ENCODE data around the gene KRI1. TPM values are rescaled to one million over a fixed set of nuclear protein-coding genes. Genes with fewer than 3 reads are reported as not detected.
A peak's percentile ranks its signal among the peaks of the same experiment; 100 is the strongest.
"Not testable (repeated sequence)": the region's sequence is repeated elsewhere in the genome, so short reads cannot be mapped to it uniquely, and the experiment has no call there.

The KRI1 gene
- total RNA-seq, 2 donors from 2014 or later = 33.9 to 43.7 TPM

GRCh38 chr19:10587022-10587838, 21.4 kb upstream of the KRI1 start, which contains the start of gene AP1M2:
Gene AP1M2 (minus strand): TSS chr19:10587312. CDS start chr19:10587231, 81 bp downstream.
- Mint-ChIP-seq H3K4me3 (no peak within 1 kb of the TSS), H3K4me1 (peaks cover 11% of the 10 kb centered on the region), H3K27ac (no peak within 1 kb of the TSS), H3K36me3 (ENCODE audit: low read depth) (no peaks in the 10 kb centered on the region), H3K27me3 (no peaks in the 10 kb centered on the region)
- ATAC-seq = no peak
- no peaks in the 10 kb centered on the region for H3K9me3 ChIP-seq (ENCODE audit: control insufficient read depth, low read length, poor library complexity, severe bottlenecking)
- DNase-seq = no peak

DNA sequence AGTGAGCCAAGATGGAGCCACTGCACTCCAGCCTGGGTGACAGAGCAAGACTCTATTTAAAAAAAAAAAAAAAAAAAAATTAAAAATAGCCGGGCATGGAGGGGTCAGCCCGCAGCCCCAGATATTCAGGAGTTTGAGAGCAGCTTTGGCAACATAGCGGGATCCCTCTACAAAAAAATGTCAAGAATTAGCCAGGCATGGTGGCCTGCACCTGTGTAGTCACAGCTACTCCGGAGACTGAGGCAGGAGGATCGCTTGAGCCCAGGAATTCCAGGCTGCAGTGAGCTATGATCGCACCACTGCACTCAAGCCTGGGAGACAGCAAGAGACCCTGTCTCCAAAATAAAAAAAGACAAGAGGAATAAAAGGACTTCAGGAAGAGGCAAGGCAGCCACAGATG, 20.6 kb upstream of the KRI1 start:
- H3K9me3 ChIP-seq (ENCODE audit: control insufficient read depth, low read length, poor library complexity, severe bottlenecking) = no peaks in the 10 kb centered on the region
- no peaks in the 10 kb centered on the region for H3K36me3 Mint-ChIP-seq (ENCODE audit: low read depth)
- H3K27me3 Mint-ChIP-seq = no peaks in the 10 kb centered on the region
- ATAC-seq (no peak), DNase-seq (no peak)
- no peak overlapping the region for H3K4me3 Mint-ChIP-seq
- peaks cover 11% of the 10 kb centered on the region for H3K4me1 Mint-ChIP-seq
- no peak overlapping the region for H3K27ac Mint-ChIP-seq

DNA sequence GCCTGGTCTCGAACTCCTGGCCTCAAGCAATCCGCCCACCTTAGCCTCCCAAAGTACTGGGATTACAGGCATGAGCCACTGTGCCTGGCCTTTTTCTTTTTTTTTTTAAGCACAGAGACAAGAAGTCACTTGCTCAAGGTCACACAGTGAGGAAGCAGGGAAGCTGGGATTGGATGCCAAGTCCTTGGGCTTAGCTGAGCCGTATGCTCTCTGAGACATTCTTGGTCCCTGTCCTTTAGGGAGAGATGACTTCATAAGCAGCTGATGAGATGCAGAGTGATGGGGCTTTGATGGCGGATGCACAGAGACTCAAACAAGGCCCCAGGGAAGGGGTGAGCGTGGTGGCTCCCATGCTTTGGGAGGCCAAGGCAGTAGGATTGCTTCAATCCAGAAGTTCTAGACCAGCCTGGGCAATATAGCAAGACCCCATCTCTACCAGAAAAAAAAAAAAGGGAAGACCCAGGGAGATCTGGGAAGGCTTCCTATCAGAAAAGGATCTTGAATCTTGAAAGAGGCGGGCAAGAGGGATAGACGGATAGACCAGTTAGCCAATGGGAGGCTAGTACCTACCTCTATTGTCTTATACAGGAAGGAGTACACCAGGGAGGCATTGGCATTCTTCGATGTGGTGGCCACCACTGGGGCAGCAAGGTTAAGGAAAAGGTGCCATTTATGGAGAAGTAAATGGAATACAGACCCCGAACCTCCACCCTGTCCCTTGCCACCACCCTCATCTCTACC, 17.4 kb upstream of the KRI1 start:
- DNase-seq (no peak), ATAC-seq (no peak)
- Mint-ChIP-seq H3K4me3 (no peak overlapping the region), H3K27ac (no peak overlapping the region), H3K27me3 (no peaks in the 10 kb centered on the region), H3K36me3 (ENCODE audit: low read depth) (no peaks in the 10 kb centered on the region), H3K4me1 (peaks cover 15% of the 10 kb centered on the region)
- no peaks in the 10 kb centered on the region for H3K9me3 ChIP-seq (ENCODE audit: control insufficient read depth, low read length, poor library complexity, severe bottlenecking)

- Mint-ChIP-seq H3K27me3 (no peaks in the 10 kb centered on the region), H3K36me3 (ENCODE audit: low read depth) (no peaks in the 10 kb centered on the region), H3K4me1 (peaks cover 15% of the 10 kb centered on the region), H3K4me3 (no peak overlapping the region), H3K27ac (no peak overlapping the region)
- H3K9me3 ChIP-seq (ENCODE audit: control insufficient read depth, low read length, poor library complexity, severe bottlenecking) = no peaks in the 10 kb centered on the region
- ATAC-seq (no peak), DNase-seq (no peak)
Measured at GRCh38 chr19:10582091-10582490, 16.3 kb upstream of the KRI1 start.

- ATAC-seq = peak; percentile 99
- Mint-ChIP-seq H3K27me3 (no peaks in the 10 kb centered on the region), H3K36me3 (ENCODE audit: low read depth) (no peaks in the 10 kb centered on the region), H3K27ac (peak overlapping the region; percentile 32), H3K4me3 (no peak overlapping the region), H3K4me1 (peaks cover 15% of the 10 kb centered on the region)
- DNase-seq = peak; percentile 70 to 87 (median 74)
- H3K9me3 ChIP-seq (ENCODE audit: control insufficient read depth, low read length, poor library complexity, severe bottlenecking) = no peaks in the 10 kb centered on the region
Measured at GRCh38 chr19:10580979-10581631, 15.3 kb upstream of the KRI1 start.

GRCh38 chr19:10577951-10578350, 12.1 kb upstream of the KRI1 start:
- H3K36me3 Mint-ChIP-seq (ENCODE audit: low read depth) = no peaks in the 10 kb centered on the region
- H3K27ac Mint-ChIP-seq = no peak overlapping the region
- H3K9me3 ChIP-seq (ENCODE audit: control insufficient read depth, low read length, poor library complexity, severe bottlenecking) = no peaks in the 10 kb centered on the region
- no peak overlapping the region for H3K4me3 Mint-ChIP-seq
- no peak for ATAC-seq
- no peaks in the 10 kb centered on the region for H3K27me3 Mint-ChIP-seq
- H3K4me1 Mint-ChIP-seq = peaks cover 4% of the 10 kb centered on the region
- DNase-seq = no peak

- H3K27ac Mint-ChIP-seq = no peak overlapping the region
- DNase-seq = no peak
- H3K4me1 Mint-ChIP-seq = peaks cover 7% of the 10 kb centered on the region
- ATAC-seq = no peak
- H3K9me3 ChIP-seq (ENCODE audit: control insufficient read depth, low read length, poor library complexity, severe bottlenecking) = no peaks in the 10 kb centered on the region
- H3K27me3 Mint-ChIP-seq = no peaks in the 10 kb centered on the region
- H3K4me3 Mint-ChIP-seq = no peak overlapping the region
- H3K36me3 Mint-ChIP-seq (ENCODE audit: low read depth) = no peaks in the 10 kb centered on the region
Measured at GRCh38 chr19:10575011-10575716, 9.4 kb upstream of the KRI1 start.

- H3K27me3 Mint-ChIP-seq = no peaks in the 10 kb centered on the region
- no peaks in the 10 kb centered on the region for H3K9me3 ChIP-seq (ENCODE audit: control insufficient read depth, low read length, poor library complexity, severe bottlenecking)
- H3K36me3 Mint-ChIP-seq (ENCODE audit: low read depth) = no peaks in the 10 kb centered on the region
- DNase-seq (no peak), ATAC-seq (no peak)
- H3K4me3 Mint-ChIP-seq = no peak overlapping the region
- H3K27ac Mint-ChIP-seq = peak overlapping the region; percentile 14
- peaks cover 8% of the 10 kb centered on the region for H3K4me1 Mint-ChIP-seq
Measured at GRCh38 chr19:10574462-10574861, 8.7 kb upstream of the KRI1 start.

GRCh38 chr19:10573793-10574192, 8.0 kb upstream of the KRI1 start:
- DNase-seq; H3K9me3 ChIP-seq (ENCODE audit: control insufficient read depth, low read length, poor library complexity, severe bottlenecking); H3K4me3 Mint-ChIP-seq; H3K27me3 Mint-ChIP-seq; ATAC-seq; H3K36me3 Mint-ChIP-seq (ENCODE audit: low read depth): not testable (repeated sequence)
- H3K4me1 Mint-ChIP-seq = peaks cover 14% of the 10 kb centered on the region
- peak overlapping the region; percentile 14 for H3K27ac Mint-ChIP-seq

GRCh38 chr19:10568826-10569651, 3.2 kb upstream of the KRI1 start, which contains the start of gene CDKN2D:
Gene CDKN2D (minus strand): TSS chr19:10568979. CDS start chr19:10568653, 326 bp downstream.
- DNase-seq = peak; percentile 99 to 100 (median 99)
- ATAC-seq = peak; percentile 78
- Mint-ChIP-seq H3K36me3 (ENCODE audit: low read depth) (peaks cover 6% of the 10 kb centered on the region), H3K4me3 (peak within 1 kb of the TSS; percentile 99), H3K27me3 (no peaks in the 10 kb centered on the region), H3K27ac (peak within 1 kb of the TSS; percentile 99), H3K4me1 (peaks cover 41% of the 10 kb centered on the region)
- no peaks in the 10 kb centered on the region for H3K9me3 ChIP-seq (ENCODE audit: control insufficient read depth, low read length, poor library complexity, severe bottlenecking)

GRCh38 chr19:10568062-10568825, 2.4 kb upstream of the KRI1 start:
- Mint-ChIP-seq H3K4me3 (peak overlapping the region; percentile 99), H3K4me1 (peaks cover 41% of the 10 kb centered on the region), H3K27me3 (no peaks in the 10 kb centered on the region), H3K36me3 (ENCODE audit: low read depth) (peaks cover 6% of the 10 kb centered on the region), H3K27ac (peak overlapping the region; percentile 99)
- DNase-seq (no peak), ATAC-seq (peak; percentile 18)
- no peaks in the 10 kb centered on the region for H3K9me3 ChIP-seq (ENCODE audit: control insufficient read depth, low read length, poor library complexity, severe bottlenecking)

All from T-helper 17 cell (primary cell).